ENCODE measurements around the gene RNF150.
A peak's percentile ranks its signal among the peaks of the same experiment; 100 is the strongest.

GRCh38 chr4:141124224-141124623 lies 9.0 kb downstream of the RNF150 start:
- TF ChIP-seq GATA3 (IDR thresholded peaks at IDR 0.05; ENCODE audit: low read depth, low read length), result no peak
- TF ChIP-seq GATA2 (IDR thresholded peaks at IDR 0.05; ENCODE audit: low read depth, low read length), result peak; percentile 15; the same call in 1 of the 2 replicates

Measured in SH-SY5Y (cell line).